GM19025 (cell line): ENCODE measurements around the gene NDST1.

Source experiments
- ATAC-seq: cut with Tn5 transposase; IDR thresholded peaks from one replicate; pipeline ENCODE4 v1.9.1; 2021; ENCODE audit warnings: mild to moderate bottlenecking, low read depth, moderate library complexity; ENCODE audit not compliant: unreplicated experiment

Gene NDST1

DNA sequence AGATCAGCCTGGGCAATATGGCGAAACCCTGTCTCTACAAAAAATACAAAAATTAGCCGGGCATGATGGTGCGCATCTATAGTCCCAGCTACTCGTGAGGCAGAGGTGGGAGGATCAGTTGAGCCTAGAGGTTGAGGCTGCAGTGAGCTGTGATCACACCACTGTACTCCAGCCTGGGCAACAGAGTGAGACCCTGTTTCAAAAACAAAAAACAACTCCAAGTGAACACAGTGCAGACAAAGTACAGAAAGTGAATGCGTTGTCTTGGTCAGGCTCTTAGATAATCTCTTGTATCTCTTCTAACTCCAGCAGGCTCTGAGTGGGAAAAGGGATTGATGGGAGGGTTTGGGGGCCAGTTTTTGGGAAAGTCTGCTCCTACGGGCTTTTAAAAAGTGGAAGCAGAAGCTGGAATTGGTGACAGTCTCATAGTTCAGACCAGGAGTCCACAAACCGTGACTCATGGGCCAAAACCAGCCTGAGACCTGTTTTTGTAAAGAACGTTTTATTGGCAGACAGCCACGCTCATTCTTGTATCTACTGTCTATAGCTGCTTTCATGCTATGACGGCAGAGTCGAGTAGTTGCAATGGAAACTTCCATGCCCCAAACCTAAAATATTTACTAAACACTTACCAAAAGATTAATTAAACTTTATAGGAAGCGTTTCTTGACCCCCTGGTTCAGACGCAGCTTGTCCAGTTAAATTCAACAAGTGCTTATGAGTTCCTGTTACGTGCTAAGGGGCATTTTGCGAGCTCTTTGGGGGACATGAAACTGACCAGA lies 32.9 kb downstream of the NDST1 start:
- ATAC-seq, result no peak

DNA sequence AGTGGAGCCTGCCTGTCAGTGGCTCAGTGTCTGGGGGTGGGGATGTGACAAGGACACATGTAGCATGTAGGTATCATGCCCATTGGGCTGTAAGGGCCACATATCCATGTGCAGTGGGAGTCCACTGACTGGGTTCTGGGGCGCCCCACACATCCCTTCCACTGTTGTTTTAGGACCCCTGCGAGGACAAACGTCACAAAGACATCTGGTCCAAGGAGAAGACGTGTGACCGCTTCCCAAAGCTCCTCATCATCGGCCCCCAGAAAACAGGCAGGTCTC lies 33.4 kb downstream of the NDST1 start:
- no peak for ATAC-seq

DNA sequence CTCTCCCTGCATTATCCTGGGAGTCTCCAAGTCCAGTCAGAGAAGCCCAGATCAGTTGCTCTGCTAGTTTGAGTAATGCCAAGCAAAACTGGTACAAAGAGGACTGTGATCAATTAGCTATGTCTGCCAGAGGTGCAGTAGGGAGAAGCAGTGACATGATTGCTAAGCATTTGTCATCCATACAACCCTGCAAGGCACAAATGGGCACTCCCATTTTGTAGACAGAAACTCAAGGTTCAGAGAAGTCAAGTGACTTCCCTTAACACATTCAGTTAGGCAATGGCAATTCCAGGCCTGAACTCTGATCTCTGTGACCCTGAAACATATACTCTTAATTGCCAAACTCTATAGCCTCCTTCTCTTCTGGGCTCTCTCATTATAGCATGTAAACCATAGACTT lies 34.0 kb downstream of the NDST1 start:
- ATAC-seq, result no peak

DNA sequence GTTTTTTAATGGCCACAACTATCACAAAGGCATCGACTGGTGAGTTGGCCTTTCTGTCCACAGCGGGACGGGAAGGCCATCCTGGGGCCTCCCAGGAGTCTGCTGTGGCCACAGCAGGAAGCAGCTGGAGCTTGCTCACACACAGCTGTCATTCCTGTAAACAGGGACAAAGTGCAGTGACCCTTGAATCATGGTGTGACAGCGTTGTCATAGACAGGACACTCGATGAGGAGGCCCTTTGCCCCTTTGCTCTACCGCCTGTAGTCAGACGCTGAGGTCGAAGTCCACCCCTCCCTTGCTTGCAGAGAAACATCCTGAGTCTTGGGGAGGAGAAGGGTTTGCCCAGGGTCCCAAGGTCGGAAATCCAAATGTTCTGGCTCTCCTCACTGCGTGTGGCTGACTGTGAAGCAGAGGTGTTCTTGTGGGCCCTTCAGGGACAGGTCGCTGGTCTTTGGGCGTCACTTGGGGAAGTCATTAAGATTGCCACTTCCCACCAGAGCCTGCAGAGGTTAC lies 35.1 kb downstream of the NDST1 start:
- ATAC-seq, result no peak

- ATAC-seq, result no peak
These were observed 36.8 kb downstream of the NDST1 start for GRCh38 chr5:150544611-150545219.

GRCh38 chr5:150545246-150545645 lies 37.3 kb downstream of the NDST1 start:
- ATAC-seq, result no peak

DNA sequence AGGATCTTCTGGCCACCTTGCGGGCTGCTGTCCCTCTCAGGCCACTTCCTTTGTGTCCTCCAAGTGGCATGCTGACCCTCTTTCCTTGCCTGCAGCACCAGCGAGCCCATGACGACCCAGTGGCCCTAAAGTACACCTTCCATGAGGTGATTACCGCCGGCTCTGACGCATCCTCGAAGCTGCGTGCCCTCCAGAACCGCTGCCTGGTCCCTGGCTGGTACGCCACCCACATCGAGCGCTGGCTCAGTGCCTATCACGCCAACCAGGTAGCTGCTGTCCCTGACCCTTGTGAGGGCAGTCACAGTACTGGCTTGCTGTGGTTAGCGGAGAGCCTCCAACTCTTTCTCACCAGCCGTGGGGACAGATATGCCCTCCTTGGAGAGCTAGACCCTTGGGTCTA lies 40.2 kb downstream of the NDST1 start:
- no peak for ATAC-seq

DNA sequence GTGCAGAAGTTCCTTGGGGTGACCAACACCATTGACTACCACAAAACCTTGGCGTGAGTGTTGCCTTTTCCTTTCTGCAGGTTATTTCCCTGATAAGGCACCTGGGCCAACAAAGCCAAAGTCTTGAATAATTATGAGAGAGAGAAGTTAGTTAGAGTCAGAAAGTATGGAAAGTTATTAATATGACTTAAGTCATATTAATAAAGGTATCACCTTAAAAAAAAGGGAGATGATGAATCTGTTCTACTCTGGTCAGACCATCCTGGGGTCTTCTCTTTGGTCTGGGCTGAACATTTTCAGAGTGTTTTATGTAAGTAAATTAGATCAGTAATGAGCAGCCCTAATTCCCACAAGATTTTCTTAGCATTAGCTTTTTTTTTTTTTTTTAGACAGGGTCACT lies 41.8 kb downstream of the NDST1 start:
- no peak for ATAC-seq

DNA sequence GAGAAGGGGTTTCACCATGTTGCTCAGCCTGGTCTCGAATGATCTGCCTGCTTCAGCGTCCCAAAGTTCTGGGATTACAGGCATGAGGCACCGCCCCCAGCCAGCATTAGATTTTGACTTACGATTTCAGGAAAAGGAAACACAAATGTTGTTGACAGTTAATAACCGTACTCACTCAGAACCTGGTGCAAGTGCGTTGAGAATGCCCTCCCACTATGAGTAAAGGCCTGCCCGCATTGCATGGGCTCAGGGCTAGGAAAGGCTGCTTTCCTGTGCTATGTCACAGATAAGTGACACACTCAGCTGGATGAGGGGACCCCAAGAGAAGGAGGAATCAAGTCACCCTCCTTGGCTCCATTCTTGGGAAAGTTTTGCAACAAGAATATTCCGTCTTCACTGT lies 42.4 kb downstream of the NDST1 start:
- ATAC-seq, result no peak

GRCh38 chr5:150551066-150551465 lies 43.1 kb downstream of the NDST1 start:
- ATAC-seq, result no peak

DNA sequence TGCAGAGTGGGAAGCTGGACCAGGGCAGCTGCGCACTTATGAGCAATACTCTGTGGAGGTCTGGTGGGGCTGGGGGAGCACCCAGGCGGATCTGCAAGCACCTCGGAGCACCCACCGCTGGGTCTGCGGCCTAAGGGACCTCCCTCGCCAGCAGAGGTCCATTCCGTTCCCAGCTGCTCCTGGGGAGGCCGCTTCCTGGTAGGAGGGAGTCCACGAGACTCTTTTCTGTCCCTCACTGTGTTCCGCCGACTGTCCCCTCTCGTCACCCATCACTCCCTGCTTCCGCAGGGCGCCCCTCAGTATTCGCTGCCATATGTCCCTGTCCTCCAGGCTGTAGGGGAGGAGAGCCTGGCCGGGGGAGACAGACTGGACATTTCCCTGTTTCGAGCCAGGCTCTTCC lies 45.5 kb downstream of the NDST1 start:
- no peak for ATAC-seq

GRCh38 chr5:150553911-150554310 lies 46.0 kb downstream of the NDST1 start:
- ATAC-seq, result no peak

- no peak for ATAC-seq
These were observed 46.9 kb downstream of the NDST1 start for GRCh38 chr5:150554857-150555256.

DNA sequence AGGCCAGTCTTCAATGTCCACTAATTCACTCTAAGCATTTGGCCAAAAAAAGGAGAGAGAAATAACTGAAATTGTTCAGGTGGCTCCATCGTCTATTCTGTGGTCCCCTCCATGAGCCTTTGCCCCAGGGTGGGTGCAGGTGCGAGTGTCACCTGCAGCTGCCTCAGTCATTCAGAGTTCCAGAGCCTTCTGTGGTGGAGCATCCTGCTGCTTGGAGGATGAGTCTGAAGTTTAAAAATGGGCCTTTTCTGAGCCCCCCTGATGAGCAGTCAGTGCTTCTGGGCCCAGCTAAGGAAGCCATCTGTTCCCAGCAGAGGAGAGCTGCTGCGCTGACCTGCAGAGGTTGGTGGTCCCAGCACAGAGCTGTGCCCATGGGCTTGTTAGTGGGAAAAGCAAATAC lies 48.2 kb downstream of the NDST1 start:
- no peak for ATAC-seq

DNA sequence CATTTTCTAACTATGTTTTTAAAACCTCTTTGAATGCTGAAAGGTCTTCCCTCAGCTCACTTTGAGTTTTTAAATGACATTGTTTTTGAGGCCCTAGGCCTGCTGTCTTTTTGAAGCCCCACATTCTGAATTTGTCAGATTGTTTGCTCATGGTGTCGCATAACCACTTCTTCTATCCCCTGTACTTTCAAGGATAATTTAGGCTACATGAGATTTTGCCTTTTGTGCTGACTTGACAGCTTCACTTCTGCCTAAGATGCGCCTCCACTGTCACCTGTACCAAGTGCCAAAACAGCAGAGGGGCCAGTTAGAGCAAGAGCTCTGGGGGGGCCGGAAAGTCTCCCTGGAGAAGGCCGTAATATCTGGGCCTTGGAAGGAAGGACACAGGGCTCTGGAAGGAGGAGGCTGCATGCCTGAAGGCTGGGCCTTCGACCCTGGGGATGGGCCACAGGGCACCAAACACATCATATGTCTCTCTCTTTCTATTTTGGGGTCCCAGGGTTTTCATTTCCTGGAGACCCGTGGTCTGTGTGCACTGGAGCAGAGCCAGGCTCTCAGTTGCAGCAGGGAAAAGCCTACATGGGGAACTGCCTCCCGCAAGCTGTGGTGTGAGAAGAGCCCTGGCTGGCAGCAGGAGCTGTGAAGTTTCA lies 49.1 kb downstream of the NDST1 start:
- ATAC-seq, result no peak

DNA sequence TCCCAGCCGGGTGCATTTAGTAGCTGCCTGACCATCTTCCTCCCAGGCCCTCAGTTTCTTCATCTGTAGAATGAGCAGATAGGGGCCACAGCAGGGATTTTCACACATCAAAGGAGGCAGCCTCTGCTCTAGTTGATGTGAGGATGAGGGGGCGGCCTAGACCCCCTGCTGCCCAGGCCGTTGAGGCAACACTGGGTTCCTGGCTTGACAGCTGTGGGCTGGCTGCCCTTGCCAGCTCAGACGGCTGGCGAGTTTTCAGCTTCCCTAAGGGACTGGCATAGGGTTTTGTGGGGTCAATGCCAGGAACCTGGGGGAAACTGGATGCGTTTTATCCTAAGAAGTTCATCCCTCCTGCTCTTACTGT lies 49.6 kb downstream of the NDST1 start:
- ATAC-seq, result no peak

- no peak for ATAC-seq
These were observed 50.2 kb downstream of the NDST1 start for GRCh38 chr5:150558088-150558621.

DNA sequence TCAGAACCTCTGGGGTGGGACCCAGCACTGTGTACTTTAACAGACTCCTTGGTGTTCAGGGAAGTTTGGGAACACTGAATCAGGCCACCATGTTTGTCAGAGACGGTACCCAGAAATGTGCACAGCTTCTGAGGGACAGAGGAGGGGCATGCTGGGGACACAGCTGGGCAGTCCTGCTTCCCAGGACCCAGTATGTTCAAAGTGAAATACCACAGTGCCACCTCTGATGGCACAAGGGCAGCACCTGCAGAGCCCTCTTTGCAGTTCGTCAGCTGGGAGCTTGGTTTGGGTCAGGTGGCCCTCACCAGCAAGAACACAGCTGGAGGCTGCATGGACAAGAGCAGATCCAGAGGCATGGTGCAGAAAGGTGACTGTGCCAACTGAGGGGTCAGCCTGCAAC lies 51.2 kb downstream of the NDST1 start:
- no peak for ATAC-seq

- ATAC-seq, result no peak
These were observed 51.8 kb downstream of the NDST1 start for GRCh38 chr5:150559701-150560100.

DNA sequence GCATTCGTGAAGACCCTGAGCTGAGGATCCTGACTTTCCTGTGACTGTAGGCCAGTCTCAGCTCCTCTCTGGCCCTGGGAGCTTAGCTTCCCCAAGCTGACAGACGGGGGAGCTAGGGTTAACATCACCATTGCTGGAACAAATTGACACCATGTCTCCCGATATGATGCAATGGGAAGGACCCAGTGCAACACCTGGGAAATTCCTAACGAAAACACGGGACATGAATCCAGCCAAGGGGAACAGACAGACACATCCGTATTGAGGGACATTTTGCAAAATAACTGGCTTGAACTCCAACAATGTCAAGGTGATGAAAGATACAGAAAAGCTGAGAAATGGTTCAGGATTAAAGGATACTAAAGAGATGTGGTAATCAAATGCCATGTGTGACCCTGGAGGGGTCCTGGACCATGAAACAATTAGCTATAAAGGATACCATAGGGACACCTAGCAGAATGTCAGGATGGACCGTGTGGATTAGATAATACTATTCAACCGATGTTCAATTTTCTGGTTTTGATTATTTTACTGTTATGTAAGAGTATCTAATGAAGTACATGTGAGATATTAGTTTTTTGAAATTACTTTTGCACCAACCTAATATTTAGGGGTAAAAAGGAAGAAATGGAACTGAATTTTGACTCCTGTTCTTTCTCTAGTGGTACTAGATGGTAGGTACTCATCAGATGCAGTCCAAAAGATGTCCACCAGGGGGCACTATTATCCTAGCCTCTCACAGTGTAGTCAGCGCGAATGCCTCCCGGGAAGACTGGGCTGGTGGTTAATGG lies 52.7 kb downstream of the NDST1 start:
- ATAC-seq, result peak; percentile 59

- no peak for ATAC-seq
These were observed 53.2 kb downstream of the NDST1 start for GRCh38 chr5:150561192-150561512.
